NCI-H2029 (cell line): ENCODE results near the gene GRID1.

Experiments
- DNase-seq: peaks from one replicate; lab custom pipeline; 2025; lab: John Stamatoyannopoulos, UW

Gene GRID1

DNA sequence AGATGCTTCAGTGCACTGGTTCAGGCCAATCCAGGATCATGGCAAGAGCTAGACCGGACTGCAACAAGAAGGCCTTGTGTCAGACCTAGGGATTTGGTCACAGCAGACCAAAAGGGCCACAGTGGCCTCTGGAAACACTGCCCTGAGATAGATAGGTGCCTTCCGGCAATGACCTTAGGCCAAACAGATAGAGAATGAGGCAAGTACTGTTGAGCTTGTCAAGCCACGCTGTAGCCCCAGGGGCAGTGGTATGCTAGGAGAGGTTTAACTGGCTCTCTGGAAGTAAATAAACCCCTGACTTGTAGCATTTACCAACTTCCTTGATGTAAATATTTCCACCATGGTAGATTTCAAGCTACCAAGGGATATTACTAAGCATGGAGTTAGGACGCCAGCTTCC is 197.5 kb downstream of the GRID1 start:
- DNase-seq: no peak

GRCh38 chr10:86168256-86168655 is 198.3 kb downstream of the GRID1 start:
- no peak for DNase-seq

GRCh38 chr10:86167762-86168128 is 198.8 kb downstream of the GRID1 start:
- no peak for DNase-seq

DNA sequence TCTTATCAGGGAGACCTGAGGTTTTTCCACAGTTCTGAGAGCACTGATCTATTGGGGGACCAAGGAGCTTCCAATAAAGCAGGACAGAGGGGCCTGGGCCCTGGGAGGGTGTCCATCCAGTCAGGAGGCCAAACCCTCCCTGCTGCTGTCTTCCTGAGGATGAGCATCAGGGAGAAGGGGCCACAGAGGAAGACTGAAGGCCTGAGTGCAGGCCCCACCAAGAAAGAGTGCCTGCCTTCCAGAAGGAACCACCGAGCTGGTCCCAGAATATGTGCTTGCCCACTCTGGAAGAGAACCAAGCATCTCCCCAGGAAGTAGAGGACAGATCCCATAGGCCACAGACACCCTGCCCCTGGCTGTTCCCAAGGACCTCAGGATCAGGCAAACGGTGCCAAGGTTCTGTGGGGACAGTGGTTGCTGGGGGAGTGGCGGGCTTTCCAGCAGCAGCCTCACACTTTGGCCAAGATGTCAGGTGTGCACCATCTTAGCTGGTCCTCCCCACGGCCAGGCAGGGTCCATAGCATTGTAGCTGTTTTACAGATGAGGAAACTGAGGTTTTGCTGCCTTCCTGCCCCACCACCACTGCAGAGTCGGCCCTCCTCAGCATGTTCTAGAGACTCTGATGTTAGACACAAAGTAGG is 199.4 kb downstream of the GRID1 start:
- no peak for DNase-seq

- DNase-seq: no peak
Measured at GRCh38 chr10:86165666-86166065, 200.9 kb downstream of the GRID1 start.

DNA sequence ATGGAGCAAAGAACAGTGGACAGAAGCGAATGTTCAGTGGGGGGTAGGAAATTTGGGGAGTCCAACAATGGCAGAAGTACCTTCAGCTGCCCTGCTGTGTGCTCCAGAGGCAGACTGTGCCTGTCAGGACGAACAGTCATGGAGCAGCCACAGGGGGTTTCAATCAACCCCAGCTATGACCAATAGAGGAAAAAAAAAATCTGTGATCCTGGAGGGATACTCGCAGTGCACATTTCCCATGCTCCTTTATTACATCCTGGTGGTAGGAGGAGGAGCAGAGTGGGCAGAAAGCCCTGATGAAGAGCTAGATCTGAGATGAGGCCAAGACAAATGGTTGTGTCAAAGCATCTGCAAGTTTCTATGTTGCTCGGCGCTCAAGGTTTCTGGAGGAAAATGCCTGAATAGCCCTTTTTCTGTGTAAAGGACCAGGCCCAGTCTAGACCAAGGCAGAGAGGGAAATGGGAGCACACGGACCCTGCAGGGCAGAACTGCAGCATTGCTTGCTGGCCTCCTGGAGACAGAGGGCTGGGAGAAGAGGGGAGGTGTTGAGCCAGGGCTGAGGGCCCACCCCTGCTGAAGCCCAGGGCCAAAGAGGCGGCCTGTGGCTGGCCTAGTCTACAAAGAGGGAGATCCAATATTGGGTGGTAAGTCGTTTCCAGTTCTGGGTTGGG is 201.5 kb downstream of the GRID1 start:
- no peak for DNase-seq

- DNase-seq: no peak
Measured at GRCh38 chr10:86164174-86164774, 202.3 kb downstream of the GRID1 start.

GRCh38 chr10:86163522-86164173 is 202.9 kb downstream of the GRID1 start:
- no peak for DNase-seq

DNA sequence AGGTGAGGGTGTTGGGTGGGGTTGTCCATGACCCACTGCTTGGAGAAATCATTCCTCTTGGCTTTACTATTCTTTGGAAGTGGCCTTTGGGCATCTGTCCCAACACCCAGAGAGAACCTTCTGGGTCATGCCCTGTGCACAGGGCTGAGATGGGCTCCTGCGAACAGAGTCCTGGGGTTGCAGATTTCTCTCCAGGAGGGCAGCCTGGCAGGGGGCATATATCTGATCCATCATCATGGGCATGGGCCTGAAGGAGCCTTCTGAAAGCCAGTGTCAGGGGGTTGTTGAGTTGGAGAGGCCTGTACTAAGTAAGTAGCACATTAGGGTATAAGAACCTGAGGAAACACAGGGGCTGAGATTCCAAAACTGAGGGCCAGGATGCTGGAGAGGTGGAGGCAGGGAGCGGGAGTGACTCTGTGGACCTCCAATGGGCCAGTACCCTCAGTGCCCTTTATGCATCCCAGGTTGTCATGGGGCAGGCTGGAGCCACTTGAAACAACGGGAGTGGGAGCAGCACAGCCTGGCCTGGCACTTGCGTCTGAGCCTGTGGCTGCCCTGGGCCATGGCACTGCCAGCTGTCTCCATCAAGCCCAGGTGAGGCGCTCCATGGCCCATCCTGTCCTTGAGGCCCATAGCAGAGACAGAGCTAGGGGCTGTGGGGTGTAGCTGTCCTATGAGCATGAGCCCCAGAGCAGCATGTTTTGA is 203.7 kb downstream of the GRID1 start:
- no peak for DNase-seq

GRCh38 chr10:86162036-86162435 is 204.6 kb downstream of the GRID1 start:
- DNase-seq: no peak

DNA sequence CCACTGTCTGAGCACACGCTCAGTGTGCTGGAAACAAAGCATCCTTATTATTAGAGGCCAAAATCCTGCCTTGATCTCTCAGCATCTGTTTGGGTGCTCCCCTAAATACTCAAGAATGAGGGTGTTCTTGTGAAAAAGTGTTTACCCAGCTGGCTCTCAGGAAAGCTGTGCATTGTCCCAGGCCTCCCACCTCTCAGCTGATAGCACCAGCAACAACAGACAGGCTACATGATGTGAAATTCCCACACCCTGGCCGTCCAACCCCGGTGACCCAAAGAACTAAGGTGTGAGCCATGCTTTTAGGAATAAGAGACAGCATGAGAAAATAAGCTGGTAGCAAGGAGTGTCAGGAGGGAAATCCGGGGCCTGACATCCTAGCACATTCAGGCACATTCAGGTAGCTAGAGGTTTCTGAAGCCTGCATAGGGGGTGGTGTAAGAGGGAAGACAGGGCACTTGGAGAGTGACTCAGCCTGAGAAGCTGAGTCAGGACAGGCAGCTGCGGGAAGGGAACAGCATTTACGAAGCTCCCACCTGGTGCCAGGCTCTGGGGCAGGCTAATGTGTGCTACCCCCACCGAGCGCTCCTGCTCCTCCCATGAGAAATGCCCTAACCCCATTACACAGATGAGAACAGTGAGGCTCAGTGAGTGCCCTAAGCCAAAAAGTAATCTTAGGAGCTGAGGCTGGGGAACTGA is 205.6 kb downstream of the GRID1 start:
- DNase-seq: no peak

- no peak for DNase-seq
Measured at GRCh38 chr10:86159797-86160196, 206.8 kb downstream of the GRID1 start.

DNA sequence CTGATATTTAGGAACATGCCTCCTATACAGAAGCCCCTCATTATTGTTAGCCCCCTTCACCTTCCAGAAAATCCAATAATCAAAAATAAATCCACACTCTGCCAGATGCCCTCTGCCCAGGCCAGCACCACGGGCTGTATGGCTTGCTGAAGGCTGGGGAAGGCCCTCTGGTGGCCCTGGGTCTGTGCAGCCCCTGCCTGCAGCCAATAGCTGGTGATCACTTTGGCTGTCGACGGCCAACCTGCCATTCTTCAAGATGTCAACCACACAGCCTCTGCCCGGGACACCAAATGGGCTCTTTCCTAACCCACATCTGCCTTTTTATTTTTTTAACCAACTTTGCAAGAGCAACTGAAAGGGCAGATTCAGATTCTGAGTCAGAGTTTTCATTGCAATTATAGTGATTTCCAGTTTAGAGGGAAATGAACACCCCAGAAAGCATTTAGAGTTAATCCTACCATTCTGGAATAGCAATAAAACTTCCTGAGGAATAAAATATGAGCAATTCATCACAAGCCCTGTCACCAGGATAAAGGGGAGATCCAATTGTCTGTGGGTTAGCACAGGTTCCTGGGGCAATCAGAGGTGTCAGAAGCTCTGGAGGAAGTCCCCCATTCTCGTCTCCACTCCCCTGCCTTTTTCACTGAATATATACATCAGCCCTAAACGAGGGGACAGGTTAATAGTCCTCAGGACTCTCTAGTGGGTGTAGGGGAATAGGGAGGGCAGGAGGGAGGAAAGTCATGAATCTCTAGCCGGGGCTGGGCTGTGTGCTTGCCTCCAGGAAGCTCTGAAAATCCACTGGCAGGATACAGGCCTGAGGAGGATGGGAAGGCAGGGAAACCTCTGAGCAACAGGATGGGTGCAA is 211.3 kb downstream of the GRID1 start:
- DNase-seq: no peak

DNA sequence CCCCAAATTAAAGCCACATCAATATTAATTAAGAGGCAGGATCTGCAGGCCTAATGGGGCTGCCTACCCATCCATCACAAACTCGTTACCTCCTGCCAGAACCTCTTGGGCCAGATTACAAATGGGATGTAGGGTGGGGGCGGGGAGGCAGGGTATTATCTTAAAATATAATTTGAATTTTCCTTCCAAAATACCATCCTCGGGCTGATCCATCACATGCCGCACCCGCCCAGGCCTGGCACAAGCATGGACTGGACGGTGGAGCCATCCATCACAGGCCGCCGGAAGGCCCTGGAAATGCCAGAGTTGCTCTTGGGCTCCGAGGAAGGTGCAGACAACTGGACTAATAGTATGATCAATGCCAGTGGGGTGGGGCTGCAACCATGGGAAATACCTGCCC is 212.8 kb downstream of the GRID1 start:
- DNase-seq: no peak

GRCh38 chr10:86152911-86153310 is 213.7 kb downstream of the GRID1 start:
- DNase-seq: no peak

DNA sequence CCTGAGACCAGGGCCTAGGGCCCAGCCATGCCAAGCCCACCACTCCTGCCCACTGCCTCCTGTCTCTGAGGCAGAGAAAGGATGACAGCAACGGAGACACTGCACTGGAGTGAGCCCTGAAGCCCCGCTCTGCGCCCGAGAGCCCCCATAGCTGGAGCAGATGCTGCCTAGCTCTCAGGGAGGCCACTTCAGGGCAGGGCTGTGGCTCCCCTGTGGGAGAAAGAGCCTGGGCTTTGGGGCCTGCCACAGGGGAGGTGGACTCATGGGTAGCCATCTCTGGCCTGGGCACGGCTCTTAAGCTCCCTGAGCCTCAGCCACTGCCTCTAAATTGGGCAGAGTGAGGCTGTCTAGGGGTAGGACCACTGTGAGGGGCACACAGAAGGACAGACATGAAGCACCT is 214.2 kb downstream of the GRID1 start:
- no peak for DNase-seq

GRCh38 chr10:86151613-86152012 is 215.0 kb downstream of the GRID1 start:
- no peak for DNase-seq

DNA sequence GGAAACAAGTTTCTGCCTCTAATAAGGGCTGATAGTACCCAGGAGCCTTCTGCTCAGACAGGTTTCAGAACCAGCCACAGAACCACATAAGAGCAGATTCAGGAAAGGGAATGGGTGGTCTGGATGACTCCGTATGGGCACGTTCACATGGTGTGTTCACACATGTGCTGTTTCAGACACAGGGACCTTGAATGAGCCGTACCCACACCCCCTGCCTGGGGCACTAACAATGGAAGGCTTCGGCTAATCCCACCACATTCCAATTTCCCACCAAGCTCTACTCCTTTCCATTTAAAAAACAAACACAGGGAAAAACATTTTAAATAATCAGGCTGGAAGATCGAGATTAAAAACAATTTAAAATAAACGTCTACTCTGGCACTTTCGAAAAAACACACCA is 217.3 kb downstream of the GRID1 start:
- DNase-seq: no peak

GRCh38 chr10:86148117-86148516 is 218.5 kb downstream of the GRID1 start:
- DNase-seq: no peak

DNA sequence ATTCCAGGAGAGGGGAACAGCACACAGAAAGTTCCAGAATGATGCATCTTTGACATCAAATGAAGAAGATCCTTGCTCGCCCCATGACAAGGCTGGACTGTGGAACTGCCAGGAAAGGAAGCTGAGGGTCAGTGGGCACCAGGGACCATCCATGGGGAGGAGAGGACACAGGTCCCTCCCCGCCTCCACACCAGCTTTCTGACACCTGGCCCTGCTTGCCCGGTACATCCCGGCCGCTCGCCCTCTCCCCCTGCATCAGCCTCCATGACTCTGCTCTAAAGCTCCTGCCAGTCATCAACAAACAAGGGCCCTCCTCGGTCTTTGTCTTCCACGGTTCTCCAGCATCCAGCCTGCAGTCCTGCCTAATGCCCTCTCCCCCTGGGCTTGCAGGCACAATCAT is 222.3 kb downstream of the GRID1 start:
- DNase-seq: no peak

DNA sequence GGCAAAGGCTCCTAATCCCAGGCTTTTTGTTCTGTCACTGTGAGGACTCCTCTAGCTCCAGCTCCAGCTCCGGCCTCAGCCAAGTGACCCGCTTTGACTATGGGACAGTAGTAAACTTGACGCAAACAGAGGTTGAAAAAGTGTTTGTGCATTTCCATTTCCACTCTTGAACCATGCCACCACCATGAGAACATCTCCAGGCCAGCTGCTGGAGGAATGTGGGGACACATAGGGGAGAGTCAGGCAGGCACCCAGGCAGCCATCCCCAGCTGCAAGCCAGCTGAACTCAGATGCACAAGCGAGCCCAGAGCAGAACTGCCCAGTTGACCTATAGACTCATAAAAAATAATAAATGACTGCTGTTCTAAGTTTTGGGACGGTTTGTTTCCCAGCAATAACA is 224.7 kb downstream of the GRID1 start:
- no peak for DNase-seq
